Measurements from ENCODE around the gene RNF144A.

RNF144A gene

DNA sequence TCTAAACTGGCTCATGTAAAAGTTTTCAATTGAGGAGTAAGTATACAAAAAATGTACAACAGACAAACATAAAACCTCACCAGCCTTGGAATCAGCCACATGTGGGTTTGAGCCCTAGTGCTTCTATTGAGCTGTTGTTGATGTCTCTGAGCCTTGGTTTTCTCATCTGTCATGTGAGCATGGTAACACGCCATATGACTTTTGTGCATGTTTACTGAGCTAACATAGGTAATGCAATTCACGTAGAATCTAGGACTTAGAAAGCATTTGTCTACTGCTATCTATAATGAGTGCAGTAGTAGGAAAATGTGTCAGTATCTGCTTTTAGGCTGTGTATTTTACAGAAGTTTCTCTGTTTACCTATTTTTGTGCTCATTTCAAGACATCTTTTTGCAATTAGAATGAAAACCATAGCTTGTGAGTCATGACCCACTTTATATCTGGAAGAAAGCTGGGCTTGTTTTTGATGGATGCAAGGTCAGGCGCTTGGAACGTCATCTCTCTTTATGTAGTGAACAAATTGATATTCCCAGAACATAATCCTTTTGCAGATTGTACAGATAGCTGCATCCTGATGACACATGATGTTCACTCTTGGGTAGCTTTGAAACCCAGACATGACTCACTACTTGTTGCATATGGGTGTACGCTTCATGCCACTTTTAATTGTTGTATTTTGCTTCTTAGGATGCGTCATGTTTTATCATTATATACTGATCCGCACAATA is 94.3 kb downstream of the RNF144A start:
- DNase-seq, result no peak

DNA sequence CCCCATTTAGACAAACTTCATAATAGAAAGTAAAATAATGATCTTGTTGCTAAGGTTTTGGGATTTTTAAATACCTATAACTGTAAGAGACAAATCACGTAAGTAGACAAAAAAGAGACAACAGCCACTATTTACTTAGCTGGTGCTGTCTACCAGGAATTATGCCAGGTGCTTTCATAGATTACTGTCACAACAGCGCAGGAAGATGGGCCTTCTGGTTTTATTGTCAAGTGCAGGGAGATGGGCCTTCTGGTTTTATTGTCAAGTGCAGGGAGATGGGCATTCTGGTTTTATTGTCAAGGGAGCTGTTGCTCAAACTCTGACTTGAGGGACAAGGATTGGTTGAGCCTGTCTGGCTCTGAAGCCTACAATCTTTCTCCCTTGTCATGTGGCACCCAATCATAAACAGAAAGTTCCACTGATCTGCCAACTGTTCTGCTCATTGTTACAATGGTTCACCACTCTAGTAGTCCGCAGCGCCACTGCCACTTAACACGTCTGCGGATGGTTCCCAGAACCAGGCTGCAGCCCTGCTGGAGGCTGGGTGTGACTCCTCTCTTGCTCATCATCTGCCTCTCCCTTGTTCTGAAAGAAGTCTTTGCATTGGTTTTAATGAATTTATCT is 95.0 kb downstream of the RNF144A start:
- DNase-seq, result no peak

- DNase-seq, result no peak
Observed at GRCh38 chr2:7013471-7014160, 96.4 kb downstream of the RNF144A start.

GRCh38 chr2:7014174-7014640 is 97.0 kb downstream of the RNF144A start:
- no peak for DNase-seq

- no peak for DNase-seq
Observed at GRCh38 chr2:7015007-7015950, 98.1 kb downstream of the RNF144A start.

DNA sequence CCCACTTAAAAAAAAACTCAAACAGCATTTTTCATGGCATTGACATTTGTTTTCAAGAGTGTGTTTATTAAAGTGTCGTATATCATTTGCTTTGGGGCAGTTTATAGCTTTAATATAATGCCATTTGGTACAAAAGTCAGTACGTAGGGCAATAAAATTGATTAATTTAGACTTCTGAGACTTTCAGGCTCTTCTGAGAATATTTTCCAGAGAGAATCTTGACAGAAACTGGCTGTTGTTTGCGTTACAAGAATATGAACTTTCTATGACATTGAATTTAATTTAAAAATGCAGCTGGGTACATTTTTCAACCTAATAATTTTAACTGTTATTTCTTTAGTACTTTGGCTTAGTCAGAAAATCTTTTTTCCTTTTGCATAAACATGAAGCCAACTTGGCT is 98.9 kb downstream of the RNF144A start:
- DNase-seq, result no peak

GRCh38 chr2:7016601-7017211 is 99.5 kb downstream of the RNF144A start:
- DNase-seq, result no peak

- DNase-seq, result no peak
Observed at GRCh38 chr2:7017671-7018281, 100.6 kb downstream of the RNF144A start.

DNA sequence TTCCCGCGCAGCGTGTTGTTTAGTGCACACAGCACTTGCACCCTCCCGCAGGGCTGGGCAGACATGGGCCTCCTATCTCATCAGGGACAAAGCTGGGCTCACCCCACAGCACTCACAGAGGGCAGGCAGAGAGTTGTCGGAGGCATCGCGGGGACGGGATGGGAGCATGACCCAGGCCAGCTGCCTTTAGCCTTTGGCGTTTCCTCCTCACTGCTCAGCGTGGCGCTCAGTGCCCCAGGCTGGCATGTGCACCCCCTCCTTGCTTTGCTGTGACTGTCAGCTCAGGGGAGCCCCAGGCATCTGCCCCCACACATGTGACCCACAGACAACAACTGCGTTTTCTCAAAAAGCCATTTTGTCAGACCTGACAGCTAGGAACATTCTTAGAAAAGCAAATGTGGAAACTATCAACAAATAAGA is 101.1 kb downstream of the RNF144A start:
- DNase-seq, result no peak

GRCh38 chr2:7018767-7019166 is 101.6 kb downstream of the RNF144A start:
- DNase-seq, result no peak

GRCh38 chr2:7019191-7019590 is 102.0 kb downstream of the RNF144A start:
- DNase-seq, result no peak

DNA sequence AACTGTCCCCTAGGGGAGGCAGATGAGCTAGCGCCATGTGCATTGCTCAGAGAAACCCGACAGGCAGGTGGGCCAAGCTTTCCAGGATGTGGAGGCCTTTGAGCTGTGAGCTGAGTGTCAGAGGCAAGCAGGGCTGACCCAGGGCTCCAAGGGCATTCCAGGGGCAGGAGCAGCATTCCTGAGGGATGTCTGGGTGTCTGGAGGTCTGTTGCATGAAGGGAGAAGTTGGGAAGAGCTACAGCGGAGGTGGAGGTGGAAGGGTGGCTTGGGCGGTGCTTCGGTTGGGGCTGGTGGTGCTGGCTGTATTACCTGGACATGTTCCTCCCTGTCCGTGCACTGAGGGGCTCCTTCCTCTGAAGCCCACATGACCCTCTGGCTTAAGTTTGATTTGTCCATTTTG is 102.8 kb downstream of the RNF144A start:
- DNase-seq, result no peak

DNA sequence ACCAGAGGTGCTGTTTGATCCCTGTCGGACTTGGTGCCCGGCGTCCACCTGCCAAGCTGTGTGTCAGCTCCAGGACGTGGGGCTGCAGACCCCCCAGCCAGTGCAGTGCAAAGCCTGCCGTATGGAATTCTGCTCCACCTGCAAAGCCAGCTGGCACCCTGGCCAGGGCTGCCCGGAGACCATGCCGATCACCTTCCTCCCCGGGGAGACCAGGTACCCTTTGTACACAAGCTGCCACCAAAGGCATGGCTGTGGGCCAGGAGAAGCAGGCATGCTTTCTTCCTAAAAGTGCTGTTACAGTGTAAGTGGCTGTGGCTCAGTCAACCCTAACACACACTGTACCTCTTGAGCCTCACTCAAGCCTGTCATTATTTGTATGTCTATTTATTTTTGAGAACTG is 103.3 kb downstream of the RNF144A start:
- DNase-seq, result peak; percentile 95

DNA sequence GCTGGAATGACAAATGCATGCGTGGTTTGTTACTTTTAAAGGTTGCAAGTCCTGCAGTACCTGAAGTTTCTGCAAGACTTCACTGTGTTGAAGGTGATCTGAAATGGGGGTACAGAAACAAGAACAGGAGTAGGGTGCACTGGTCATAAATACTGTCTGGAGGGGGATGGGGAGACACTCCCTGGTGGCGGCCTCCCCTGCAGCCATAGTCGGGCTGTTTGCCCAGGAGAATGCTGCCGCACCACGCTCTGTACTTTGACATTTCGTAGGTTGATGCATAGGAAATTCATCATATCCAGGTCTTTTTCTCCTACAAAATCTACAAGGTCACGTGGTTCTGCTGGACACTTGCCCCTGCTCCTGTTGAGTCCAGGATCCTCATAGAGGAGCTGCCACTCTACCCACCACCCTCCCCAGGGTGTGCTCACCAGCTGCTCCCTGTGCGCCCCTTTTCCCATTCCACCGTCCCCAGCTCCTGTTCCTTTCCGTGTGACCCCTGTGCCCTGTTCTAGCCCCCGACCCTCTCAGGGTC is 103.8 kb downstream of the RNF144A start:
- DNase-seq, result no peak

- DNase-seq, result peak; percentile 45
Observed at GRCh38 chr2:7022492-7023385, 105.5 kb downstream of the RNF144A start.

DNA sequence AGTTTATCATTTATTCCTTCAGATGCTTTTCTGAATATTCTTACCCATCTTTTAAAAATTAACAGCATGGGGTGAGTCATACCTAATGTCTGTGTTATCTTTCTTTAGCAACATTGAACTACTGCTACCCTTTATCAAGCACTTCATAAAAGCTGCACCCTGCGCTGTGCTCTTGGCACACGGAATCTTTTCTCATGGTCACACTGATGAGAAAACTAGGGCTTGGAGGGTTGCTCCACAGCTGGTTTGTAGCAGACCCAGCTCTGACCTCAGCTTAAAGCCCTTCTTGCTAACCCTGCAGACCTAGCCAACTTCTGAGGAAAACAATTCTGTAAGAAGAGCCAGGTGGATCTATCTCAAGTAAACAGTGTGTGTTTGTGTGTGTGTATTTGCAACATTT is 106.3 kb downstream of the RNF144A start:
- DNase-seq, result peak; percentile 81

- no peak for DNase-seq
Observed at GRCh38 chr2:7024261-7024660, 107.0 kb downstream of the RNF144A start.

GRCh38 chr2:7025082-7025481 is 107.9 kb downstream of the RNF144A start:
- no peak for DNase-seq

DNA sequence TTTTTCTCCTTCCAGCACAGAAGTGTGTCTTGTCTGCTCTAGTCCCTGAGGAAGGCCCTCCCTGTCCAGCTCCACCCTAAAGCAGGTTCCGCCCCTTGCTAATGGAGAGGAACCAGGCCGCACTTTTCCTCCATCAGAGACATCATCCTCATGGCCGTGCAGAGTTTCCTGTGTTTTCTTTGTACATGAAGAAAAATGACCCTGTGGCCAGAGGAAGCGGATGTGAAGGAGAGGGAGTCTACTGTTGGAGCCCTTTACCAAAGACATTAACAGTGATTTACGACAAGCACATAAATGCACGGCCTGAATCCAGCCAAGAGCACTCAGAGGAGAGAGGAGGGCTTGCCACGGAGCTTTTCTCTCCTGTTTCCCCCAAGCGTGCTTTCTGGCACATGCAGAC is 109.5 kb downstream of the RNF144A start:
- peak; percentile 88 for DNase-seq

- no peak for DNase-seq
Observed at GRCh38 chr2:7027411-7027810, 110.2 kb downstream of the RNF144A start.

All from DMS79 treated with DMSO at 0.1 percent for 48 hours (cell line).